K562 (cell line): ENCODE results near the gene PBX1. TPM values are rescaled to one million over a fixed set of nuclear protein-coding genes. Genes with fewer than 3 reads are reported as not detected.

Experiments
- ATAC-seq: fragments of 200-7000 bp; cut with Tn5 transposase; 3 replicates; pipeline ENCODE4 v1.9.1; 2020; ENCODE audit warnings: moderate library complexity
- BruUV-seq: library from RNA; stranded (reverse); fragments of 400-500 nt; replicated peaks from 2 replicates; lab custom pipeline; 2021; lab: Mats Ljungman, UMichigan
- CTCF ChIA-PET: fragments of 300-600 bp; formaldehyde crosslinking; extraction: SDS; loops from one replicate; lab custom pipeline; 2021; ENCODE audit warnings: low intra/inter-chr PET ratio; lab: Yijun Ruan, JAX
- POLR2A ChIA-PET: fragments of 300-600, 350-650 bp; sonication (Branson Sonifier 250); formaldehyde crosslinking; extraction: SDS; loops from one replicate; lab custom pipeline; 2021; ENCODE audit warnings: antibody characterized with exemption, inconsistent platforms; lab: Yijun Ruan, JAX
- DNase-seq, 4 experiments: peaks; one replicate each; pipeline versions ENCODE4 v3.0.0 to v3.0.0-alpha.2; 2011 to 2018; ENCODE audit warnings: low spot score in 3 of 4, mixed read lengths in 3 of 4; ENCODE audit errors: extremely low read depth in 1 of 4
- FAIRE-seq: peaks from 2 replicates; lab custom pipeline; 2011; peaks lifted over from hg19 to GRCh38; lab: Jason Lieb, UNC
- H2AFZ ChIP-seq: 2 replicates; pipeline ENCODE4 v1.6.0; 2011; ENCODE audit warnings: low read depth, low read length, control low read depth, inconsistent platforms
- H3K27ac ChIP-seq: fragments of 200-600 bp; 3 replicates; pipeline ENCODE4 v1.8.0; 2011; ENCODE audit warnings: low read depth, mild to moderate bottlenecking, control low read depth, inconsistent platforms, low read length, moderate library complexity, mixed read lengths; ENCODE audit errors: extremely low read depth
- H3K27me3 ChIP-seq, 2 experiments: fragments of 300-600 bp in 1 of 2; 2 replicates in 1 of 2; 3 replicates in 1 of 2; pipeline versions ENCODE4 v1.6.0 to v1.8.0; 2011; ENCODE audit warnings: inconsistent platforms in 2 of 2, low read length in 2 of 2, mild to moderate bottlenecking in 1 of 2, mixed read lengths in 1 of 2, moderate library complexity in 1 of 2; ENCODE audit not compliant: control insufficient read depth in 2 of 2, insufficient read depth in 2 of 2
- H3K36me3 ChIP-seq: fragments of 300-600 bp; 3 replicates; pipeline ENCODE4 v1.8.0; 2011; ENCODE audit warnings: mild to moderate bottlenecking, low read length, inconsistent platforms; ENCODE audit not compliant: control insufficient read depth, insufficient read depth
- H3K4me1 ChIP-seq, 2 experiments: fragments of 200-600 bp in 1 of 2; replicated peaks in 1 of 2; 2 replicates in 1 of 2; 3 replicates in 1 of 2; pipeline versions ENCODE4 v1.5.1 to v1.8.0; 2011; ENCODE audit warnings: inconsistent platforms in 2 of 2, low read length in 2 of 2, mild to moderate bottlenecking in 1 of 2, mixed read lengths in 1 of 2, moderate library complexity in 1 of 2; ENCODE audit not compliant: control insufficient read depth in 2 of 2, insufficient read depth in 2 of 2
- H3K4me2 ChIP-seq: 2 replicates; pipeline ENCODE4 v1.6.1; 2011; ENCODE audit warnings: low read length, control low read depth, inconsistent platforms, mixed read lengths; ENCODE audit not compliant: insufficient read depth
- H3K4me3 ChIP-seq: fragments of 200-600 bp; sonication (generic), shearing (Covaris generic); 2 replicates; pipeline ENCODE4 v1.5.1; 2016; ENCODE audit warnings: control low read depth, inconsistent platforms
- H3K79me2 ChIP-seq: fragments of 200-600 bp; 3 replicates; pipeline ENCODE4 v1.8.0; 2011; ENCODE audit warnings: low read length, inconsistent platforms; ENCODE audit not compliant: control insufficient read depth, insufficient read depth
- H3K9ac ChIP-seq, 2 experiments: 2 replicates each; pipeline versions ENCODE4 v1.6.0 to v1.6.1; 2011; ENCODE audit warnings: low read depth in 2 of 2, low read length in 2 of 2, control low read depth in 1 of 2, inconsistent platforms in 1 of 2, mild to moderate bottlenecking in 1 of 2, mixed read lengths in 1 of 2; ENCODE audit not compliant: insufficient read depth in 1 of 2
- H3K9me1 ChIP-seq: one replicate; pipeline ENCODE4 v1.6.0; 2011; ENCODE audit warnings: inconsistent platforms, mild to moderate bottlenecking, low read length, moderate library complexity; ENCODE audit not compliant: control insufficient read depth, insufficient read depth
- H3K9me3 ChIP-seq: replicated peaks from 2 replicates; pipeline ENCODE4 v1.5.1; 2011; ENCODE audit warnings: low read depth, low read length, inconsistent platforms; ENCODE audit not compliant: control insufficient read depth, insufficient read depth
- H4K20me1 ChIP-seq: replicated peaks from 2 replicates; pipeline ENCODE4 v1.6.1; 2011; ENCODE audit warnings: low read length, inconsistent platforms, mixed read lengths; ENCODE audit not compliant: control insufficient read depth, insufficient read depth
- ETV5 ChIP-seq: sonication (generic); formaldehyde crosslinking; IDR thresholded peaks from 2 replicates; pipeline ENCODE4 v1.4.0; 2020; ENCODE audit warnings: low read depth, mild to moderate bottlenecking, missing genetic modification reagents
- FOS ChIP-seq: IDR thresholded peaks from 3 replicates; pipeline ENCODE4 v1.6.1; 2011; ENCODE audit not compliant: insufficient read length; ENCODE audit errors: extremely low read depth
- FOXM1 ChIP-seq, 2 experiments: fragments of 450-650 bp in 1 of 2; sonication (generic) in 1 of 2; formaldehyde crosslinking in 1 of 2; IDR thresholded peaks; 2 replicates each; pipeline versions ENCODE4 v1.6.1 to v1.9.0; 2017 to 2022; ENCODE audit warnings: low read depth in 2 of 2, mild to moderate bottlenecking in 2 of 2, missing genetic modification reagents in 1 of 2, moderate library complexity in 1 of 2
- RREB1 ChIP-seq: fragments of 250-450 bp; sonication (Bioruptor Pico); IDR thresholded peaks from 2 replicates; pipeline ENCODE4 v1.4.0; 2020
- ZNF143 ChIP-seq: sonication (generic); formaldehyde crosslinking; IDR thresholded peaks from 2 replicates; pipeline ENCODE4 v1.9.0; 2022; ENCODE audit warnings: mild to moderate bottlenecking, missing genetic modification reagents
- ZNF780A ChIP-seq: fragments of 250-450 bp; sonication (Bioruptor Pico); IDR thresholded peaks from 2 replicates; pipeline ENCODE4 v1.5.0; 2021; ENCODE audit warnings: mild to moderate bottlenecking
- ZZZ3 ChIP-seq: fragments of 450-650 bp; IDR thresholded peaks from 2 replicates; pipeline ENCODE4 v1.6.1; 2016; ENCODE audit warnings: antibody characterized with exemption, mild to moderate bottlenecking, moderate library complexity
- WGBS: fragments of 100-300 bp; shearing (Covaris generic); methylation state at CpG from one replicate; pipeline ENCODE4 v1.1.6; 2016; ENCODE audit warnings: low coverage, mixed read lengths; ENCODE audit not compliant: insufficient coverage; ENCODE audit errors: missing lambda C conversion rate; 5-methylcytosine and 5-hydroxymethylcytosine counted together
- in situ Hi-C: fragments of 300-500 bp; cut with MboI; formaldehyde crosslinking; loops from 4 replicates; pipeline ENCODE4 v1.15.0; 2018; ENCODE audit warnings: inconsistent platforms, mixed read lengths
- intact Hi-C: fragments of 100-400 bp; cut with micrococcal nuclease; formaldehyde crosslinking; loops from 2 replicates; pipeline ENCODE4 v1.14.2; 2022
- polyA plus RNA-seq, 8 experiments: library from polyadenylated mRNA; depleted of rRNA in 4 of 8; stranded (reverse) in 5 of 8; unstranded in 3 of 8; fragments of >200 nt; fragmentation: Nextera tagmentation in 2 of 8; fragmentation: Illumina TruSeq in 1 of 8; extraction: Ambion mirVana in 2 of 8; extraction: Trizol in 1 of 8; gene quantifications; 2 replicates each; pipeline versions ENCODE4 v1.2.1 to v1.2.3, GENCODE V29; 2011 to 2014; ENCODE audit warnings: inconsistent platforms in 1 of 8, missing spikeins in 1 of 8
- total RNA-seq, 7 experiments: library from RNA; depleted of rRNA in 6 of 7; stranded (reverse); fragments of >200 nt in 6 of 7; fragmentation: Illumina TruSeq in 2 of 7; extraction: Trizol in 2 of 7; gene quantifications; 2 replicates each; pipeline versions ENCODE4 v1.2.1 to v1.2.3, GENCODE V29; 2011 to 2021; ENCODE audit warnings: low replicate concordance in 1 of 7
- TF ChIP-seq, protein P1 (sequence below): fragments of 250-450 bp; sonication (Bioruptor Pico); IDR thresholded peaks from 2 replicates; pipeline ENCODE4 v1.5.0; 2021
- TF ChIP-seq, protein P2 (sequence below): fragments of 250-450 bp; sonication (Bioruptor Pico); IDR thresholded peaks from 2 replicates; pipeline ENCODE4 v1.8.0; 2022; ENCODE audit warnings: moderate library complexity, mild to moderate bottlenecking, inconsistent platforms

Gene PBX1
- total and polyA plus RNA-seq, 9 of the 15 experiments (the other 6 are each of a cell fraction or from before 2014, with no cell fraction given), result 0.03 to 0.62 (median 0.17) TPM

GRCh38 chr1:164857439-164857838 is 298.5 kb downstream of the PBX1 start:
- Histone ChIP-seq H3K27me3 (no peaks in the 10 kb centered on the region; a peak in 1 of 5 replicates), H4K20me1 (no peaks in the 10 kb centered on the region), H3K36me3 (no peaks in the 10 kb centered on the region), H3K9me3 (no peaks in the 10 kb centered on the region), H3K9ac (no peak overlapping the region), H3K4me3 (no peak overlapping the region), H2AFZ (no peak overlapping the region), H3K27ac (no peak overlapping the region), H3K4me2 (no peak overlapping the region), H3K9me1 (no peaks in the 10 kb centered on the region), H3K79me2 (no peaks in the 10 kb centered on the region), H3K4me1 (no peaks in the 10 kb centered on the region)
- BruUV-seq, result no TSS peak
- FAIRE-seq (no peak), ATAC-seq (no peak), DNase-seq (no peak)
- POLR2A ChIA-PET, result no interaction called here
- TF ChIP-seq ZNF780A (CRISPR knock-in tag) (no peak), ZZZ3 (no peak)
- intact Hi-C loops (no loop called here), in situ Hi-C loops (no loop called here)
- WGBS, result 0% methylated on average over 1 of the region's 1 CpG
- CTCF ChIA-PET, result no interaction called here

DNA sequence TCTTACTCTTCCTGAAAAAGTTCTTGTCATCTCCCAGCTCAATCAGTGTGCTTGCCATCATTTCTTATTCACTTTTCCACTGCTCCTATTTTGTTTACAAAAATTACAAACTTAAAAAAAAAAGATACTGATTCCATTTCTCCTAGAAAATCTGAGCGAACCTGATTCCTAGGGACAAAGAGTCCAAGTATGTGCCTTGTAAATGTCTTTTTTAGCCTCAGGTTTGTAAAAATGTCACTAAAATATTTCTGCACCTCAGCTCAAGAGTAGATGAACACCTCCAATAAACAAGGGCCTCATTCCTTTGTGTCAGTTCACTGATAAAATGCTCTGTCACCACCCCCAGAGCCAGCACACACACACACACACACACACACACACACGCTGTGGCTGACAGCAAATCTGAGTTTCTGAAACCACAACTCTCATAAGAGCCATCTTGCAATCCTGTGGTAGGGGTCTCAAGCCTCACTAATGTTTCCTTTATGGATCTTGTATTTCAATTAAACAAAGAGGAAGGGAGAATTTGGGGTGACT is 299.2 kb downstream of the PBX1 start:
- Histone ChIP-seq H2AFZ (no peak overlapping the region), H3K27me3 (no peaks in the 10 kb centered on the region; a peak in 1 of 5 replicates), H3K36me3 (no peaks in the 10 kb centered on the region), H3K9me1 (no peaks in the 10 kb centered on the region), H3K4me3 (no peak overlapping the region), H3K4me2 (no peak overlapping the region), H3K9ac (no peak overlapping the region), H3K79me2 (no peaks in the 10 kb centered on the region), H3K4me1 (no peaks in the 10 kb centered on the region), H3K27ac (no peak overlapping the region), H4K20me1 (no peaks in the 10 kb centered on the region), H3K9me3 (no peaks in the 10 kb centered on the region)
- DNase-seq (no peak), ATAC-seq (no peak), FAIRE-seq (no peak)
- in situ Hi-C loops (no loop called here), intact Hi-C loops (no loop called here)
- BruUV-seq, result no TSS peak
- 0% methylated on average over 2 of the region's 2 CpGs for WGBS
- ChIA-PET CTCF (no interaction called here), POLR2A (no interaction called here)
- TF ChIP-seq FOS (no peak), FOXM1 (IDR thresholded peaks at IDR 0.05; ENCODE audit: low read depth) (no peak), FOXM1 (CRISPR knock-in tag; IDR thresholded peaks at IDR 0.05; ENCODE audit: low read depth) (no peak), ETV5 (no peak), ZNF143 (CRISPR knock-in tag) (no peak), RREB1 (CRISPR knock-in tag) (no peak)
- TF ChIP-seq, protein P1, sequence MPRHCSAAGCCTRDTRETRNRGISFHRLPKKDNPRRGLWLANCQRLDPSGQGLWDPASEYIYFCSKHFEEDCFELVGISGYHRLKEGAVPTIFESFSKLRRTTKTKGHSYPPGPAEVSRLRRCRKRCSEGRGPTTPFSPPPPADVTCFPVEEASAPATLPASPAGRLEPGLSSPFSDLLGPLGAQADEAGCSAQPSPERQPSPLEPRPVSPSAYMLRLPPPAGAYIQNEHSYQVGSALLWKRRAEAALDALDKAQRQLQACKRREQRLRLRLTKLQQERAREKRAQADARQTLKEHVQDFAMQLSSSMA (CRISPR knock-in tag), result no peak
- TF ChIP-seq, protein P2, sequence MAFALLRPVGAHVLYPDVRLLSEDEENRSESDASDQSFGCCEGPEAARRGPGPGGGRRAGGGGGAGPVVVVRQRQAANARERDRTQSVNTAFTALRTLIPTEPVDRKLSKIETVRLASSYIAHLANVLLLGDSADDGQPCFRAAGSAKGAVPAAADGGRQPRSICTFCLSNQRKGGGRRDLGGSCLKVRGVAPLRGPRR (CRISPR knock-in tag), result no peak
